Erythroblast (primary cell): ENCODE results near the gene OR8D1.
"Not testable (repeated sequence)": the region's sequence is repeated elsewhere in the genome, so short reads cannot be mapped to it uniquely, and the experiment has no call there.

ENCODE experiments used
- GATA1 ChIP-seq: IDR thresholded peaks from 2 replicates; pipeline ENCODE4 v1.6.1; 2011; ENCODE audit warnings: low read depth, mild to moderate bottlenecking, control low read depth, low read length, moderate library complexity
- POLR2A ChIP-seq: IDR thresholded peaks from 2 replicates; pipeline ENCODE4 v1.6.1; 2011; ENCODE audit warnings: mild to moderate bottlenecking, low read length

DNA sequence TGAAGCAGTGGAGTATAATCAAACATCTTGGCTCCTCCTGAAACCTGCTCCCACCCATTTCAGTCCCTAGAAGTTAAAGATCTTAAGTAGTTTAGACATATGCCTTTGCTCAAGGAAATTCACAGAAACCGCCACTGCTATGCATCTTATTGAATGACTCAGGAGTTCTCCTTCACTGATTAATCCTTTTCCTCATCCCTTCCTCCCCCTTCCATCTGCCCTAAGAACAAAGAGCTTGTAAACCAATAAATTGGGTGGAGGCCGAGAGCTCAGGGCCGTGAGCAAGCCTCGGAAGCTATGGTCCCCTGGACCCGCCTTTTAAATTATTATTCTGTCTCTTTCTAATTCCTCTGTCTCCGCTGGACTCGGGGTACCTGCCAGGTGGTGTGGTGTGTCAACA, 42.9 kb downstream of the OR8D1 start:
- not testable (repeated sequence) for TF ChIP-seq POLR2A, GATA1
